Activated CD8-positive, alpha-beta memory T cell treated with anti-CD3 and anti-CD28 coated beads, Interleukin-2, amount 50 U/mL, for 24 hours (primary cell): ENCODE results near the gene APBB1.

Experiments
- DNase-seq: peaks from one replicate; pipeline ENCODE4 v3.0.0-alpha.2; 2020; ENCODE audit errors: extremely low read depth

The APBB1 gene

GRCh38 chr11:6351782-6352382 is 67.0 kb downstream of the APBB1 start:
- no peak for DNase-seq

- DNase-seq: no peak
Observed at GRCh38 chr11:6350486-6350885, 68.4 kb downstream of the APBB1 start.

GRCh38 chr11:6350043-6350442 is 68.9 kb downstream of the APBB1 start:
- no peak for DNase-seq

GRCh38 chr11:6345366-6345765 is 73.5 kb downstream of the APBB1 start:
- no peak for DNase-seq
